ENCODE measurements around the gene FAM98C.

The FAM98C gene

GRCh38 chr19:38391911-38392464 lies 10.9 kb upstream of the FAM98C start:
- peaks cover 12% of the 10 kb centered on the region; the same call in 1 of the 2 replicates for H4K20me1 ChIP-seq (ENCODE audit: insufficient read depth, low read length)
- H3K4me3 ChIP-seq (ENCODE audit: low read depth in 1 of 2, low read length in 2 of 2), result no peak overlapping the region
- no peaks in the 10 kb centered on the region for H3K9me3 ChIP-seq (ENCODE audit: insufficient read depth, low read length, severe bottlenecking)
- no peak overlapping the region for H2AFZ ChIP-seq (ENCODE audit: low read depth, low read length)
- no peaks in the 10 kb centered on the region for H3K36me3 ChIP-seq (ENCODE audit: insufficient read depth, low read length)
- ATAC-seq (ENCODE audit: insufficient read depth, low read depth) (no peak), DNase-seq (no peak)
- no peaks in the 10 kb centered on the region for H3K27me3 ChIP-seq (ENCODE audit: insufficient read depth, low read length, poor library complexity)
- no peaks in the 10 kb centered on the region for H3K79me2 ChIP-seq (ENCODE audit: insufficient read depth, low read length)
- H3K27ac ChIP-seq (ENCODE audit: low read length), result no peak overlapping the region
- no peak overlapping the region for H3K9ac ChIP-seq (ENCODE audit: low read depth, low read length)
- no peak overlapping the region for H3K4me2 ChIP-seq (ENCODE audit: insufficient read depth, low read length)
- TF ChIP-seq EZH2 (IDR thresholded peaks at IDR 0.05; ENCODE audit: borderline replicate concordance, low read depth, low read length, severe bottlenecking) (no peak), CTCF (IDR thresholded peaks at IDR 0.05; ENCODE audit: borderline replicate concordance, extremely low read depth, low read length, poor library complexity, severe bottlenecking) (no peak)
- H3K4me1 ChIP-seq (ENCODE audit: insufficient read depth, low read length), result peaks cover 24% of the 10 kb centered on the region

GRCh38 chr19:38392707-38393308 lies 10.1 kb upstream of the FAM98C start:
- no peak overlapping the region for H2AFZ ChIP-seq (ENCODE audit: low read depth, low read length)
- ATAC-seq (ENCODE audit: insufficient read depth, low read depth), result no peak
- no peak overlapping the region for H3K4me2 ChIP-seq (ENCODE audit: insufficient read depth, low read length)
- H3K27me3 ChIP-seq (ENCODE audit: insufficient read depth, low read length, poor library complexity), result no peaks in the 10 kb centered on the region
- H3K4me3 ChIP-seq (ENCODE audit: low read depth in 1 of 2, low read length in 2 of 2), result no peak overlapping the region
- no peak for TF ChIP-seq EZH2 (IDR thresholded peaks at IDR 0.05; ENCODE audit: borderline replicate concordance, low read depth, low read length, severe bottlenecking)
- no peak for TF ChIP-seq CTCF (IDR thresholded peaks at IDR 0.05; ENCODE audit: borderline replicate concordance, extremely low read depth, low read length, poor library complexity, severe bottlenecking)
- no peaks in the 10 kb centered on the region for H3K9me3 ChIP-seq (ENCODE audit: insufficient read depth, low read length, severe bottlenecking)
- H3K79me2 ChIP-seq (ENCODE audit: insufficient read depth, low read length), result no peaks in the 10 kb centered on the region
- H3K36me3 ChIP-seq (ENCODE audit: insufficient read depth, low read length), result no peaks in the 10 kb centered on the region
- no peak overlapping the region for H3K9ac ChIP-seq (ENCODE audit: low read depth, low read length)
- peaks cover 16% of the 10 kb centered on the region for H3K4me1 ChIP-seq (ENCODE audit: insufficient read depth, low read length)
- no peak overlapping the region for H3K27ac ChIP-seq (ENCODE audit: low read length)
- DNase-seq, result no peak
- H4K20me1 ChIP-seq (ENCODE audit: insufficient read depth, low read length), result 0 out of 2 replicates have a peak, but pooled peaks cover 7% of the 10 kb centered on the region

GRCh38 chr19:38394488-38394887 lies 8.4 kb upstream of the FAM98C start:
- Histone ChIP-seq H3K27ac (ENCODE audit: low read length) (no peak overlapping the region), H2AFZ (ENCODE audit: low read depth, low read length) (no peak overlapping the region), H3K9me3 (ENCODE audit: insufficient read depth, low read length, severe bottlenecking) (no peaks in the 10 kb centered on the region), H4K20me1 (ENCODE audit: insufficient read depth, low read length) (0 out of 2 replicates have a peak, but pooled peaks cover 3% of the 10 kb centered on the region), H3K27me3 (ENCODE audit: insufficient read depth, low read length, poor library complexity) (no peaks in the 10 kb centered on the region), H3K4me2 (ENCODE audit: insufficient read depth, low read length) (no peak overlapping the region), H3K4me3 (ENCODE audit: low read depth in 1 of 2, low read length in 2 of 2) (no peak overlapping the region), H3K4me1 (ENCODE audit: insufficient read depth, low read length) (0 out of 2 replicates have a peak, but pooled peaks cover under 1% of the 10 kb centered on the region), H3K9ac (ENCODE audit: low read depth, low read length) (no peak overlapping the region), H3K36me3 (ENCODE audit: insufficient read depth, low read length) (no peaks in the 10 kb centered on the region), H3K79me2 (ENCODE audit: insufficient read depth, low read length) (no peaks in the 10 kb centered on the region)
- DNase-seq, result no peak
- TF ChIP-seq EZH2 (IDR thresholded peaks at IDR 0.05; ENCODE audit: borderline replicate concordance, low read depth, low read length, severe bottlenecking), result no peak
- no peak for ATAC-seq (ENCODE audit: insufficient read depth, low read depth)

- TF ChIP-seq EZH2 (IDR thresholded peaks at IDR 0.05; ENCODE audit: borderline replicate concordance, low read depth, low read length, severe bottlenecking) (no peak), CTCF (IDR thresholded peaks at IDR 0.05; ENCODE audit: borderline replicate concordance, extremely low read depth, low read length, poor library complexity, severe bottlenecking) (no peak)
- Histone ChIP-seq H3K9me3 (ENCODE audit: insufficient read depth, low read length, severe bottlenecking) (no peaks in the 10 kb centered on the region), H3K36me3 (ENCODE audit: insufficient read depth, low read length) (no peaks in the 10 kb centered on the region), H2AFZ (ENCODE audit: low read depth, low read length) (no peak overlapping the region), H3K4me3 (ENCODE audit: low read depth in 1 of 2, low read length in 2 of 2) (no peak overlapping the region), H3K27me3 (ENCODE audit: insufficient read depth, low read length, poor library complexity) (no peaks in the 10 kb centered on the region), H3K27ac (ENCODE audit: low read length) (no peak overlapping the region), H3K4me2 (ENCODE audit: insufficient read depth, low read length) (no peak overlapping the region), H4K20me1 (ENCODE audit: insufficient read depth, low read length) (no peaks in the 10 kb centered on the region), H3K9ac (ENCODE audit: low read depth, low read length) (no peak overlapping the region), H3K4me1 (ENCODE audit: insufficient read depth, low read length) (no peaks in the 10 kb centered on the region), H3K79me2 (ENCODE audit: insufficient read depth, low read length) (no peaks in the 10 kb centered on the region)
- DNase-seq, result no peak
- no peak for ATAC-seq (ENCODE audit: insufficient read depth, low read depth)
Measured at GRCh38 chr19:38395381-38396114, 7.3 kb upstream of the FAM98C start.
